Measurements from ENCODE around the gene C1QTNF8. TPM values are rescaled to one million over a fixed set of nuclear protein-coding genes. Genes with fewer than 3 reads are reported as not detected.
A peak's percentile ranks its signal among the peaks of the same experiment; 100 is the strongest.

C1QTNF8 gene
- total RNA-seq, 2 experiments from 2014 or later, result not detected

DNA sequence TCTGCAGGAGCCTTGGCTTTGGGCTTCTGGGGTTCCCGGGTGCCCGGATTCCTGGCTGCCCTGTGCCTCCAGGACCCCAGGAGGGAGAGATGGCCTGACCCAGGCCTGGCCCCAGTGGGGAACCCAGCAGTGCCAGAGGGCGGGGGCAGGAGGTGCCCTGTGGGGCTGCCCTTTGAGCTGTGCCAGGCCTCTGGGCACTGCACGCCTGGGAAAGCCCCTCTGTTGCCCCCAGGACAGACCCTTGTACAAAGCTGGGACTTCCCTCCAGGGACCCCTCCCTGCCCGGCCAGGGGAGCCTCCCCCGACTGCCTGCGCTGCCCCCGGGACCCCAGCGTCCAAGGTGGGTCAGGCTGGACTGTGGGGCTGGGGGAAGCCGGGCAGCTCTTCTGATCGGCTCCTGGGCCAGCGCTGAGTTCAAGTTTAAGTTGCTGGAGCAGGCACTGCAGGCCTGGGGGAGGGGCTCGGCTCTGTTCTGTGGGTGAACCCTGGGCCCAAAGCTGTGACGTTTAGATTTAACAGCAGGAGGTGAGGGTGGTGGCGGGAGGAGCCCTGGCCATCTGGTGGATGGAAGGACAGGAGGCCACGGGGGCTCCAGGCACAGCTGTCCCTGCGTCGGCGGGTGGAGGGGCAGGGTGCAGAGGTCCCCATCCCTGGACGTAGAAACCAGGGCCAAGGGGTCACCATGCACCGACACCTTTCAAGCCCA lies 27.6 kb upstream of the C1QTNF8 start:
- H3K27ac Mint-ChIP-seq, result peak overlapping the region; percentile 13
- H3K4me3 Mint-ChIP-seq, result no peak overlapping the region
- H3K9me3 Mint-ChIP-seq, result no peaks in the 10 kb centered on the region
- H3K36me3 Mint-ChIP-seq (ENCODE audit: low read depth), result no peaks in the 10 kb centered on the region
- DNase-seq, result no peak
- H3K27me3 Mint-ChIP-seq, result no peaks in the 10 kb centered on the region
- ChIA-PET POLR2A (no interaction called here), CTCF (no interaction called here)
- no peaks in the 10 kb centered on the region for H3K4me1 Mint-ChIP-seq

DNA sequence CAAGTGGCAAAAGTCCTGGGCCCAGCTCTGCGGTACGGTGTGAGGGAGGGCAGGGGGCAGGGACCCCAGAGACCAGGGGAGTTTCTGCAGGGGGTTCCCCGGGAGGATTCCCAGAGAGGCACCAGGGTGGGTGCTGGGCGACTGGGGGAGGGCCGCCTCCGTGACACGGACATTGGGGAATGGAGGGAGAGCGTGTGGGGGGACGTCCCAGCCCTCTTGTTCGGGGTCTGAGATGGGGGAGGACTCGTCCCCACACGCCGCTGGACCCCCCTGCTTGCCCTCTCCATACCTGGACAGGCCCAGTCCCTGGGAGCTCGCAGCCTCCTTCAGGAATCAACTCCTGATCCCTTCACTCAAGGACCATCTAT lies 26.3 kb upstream of the C1QTNF8 start:
- DNase-seq, result no peak
- Mint-ChIP-seq H3K36me3 (ENCODE audit: low read depth) (no peaks in the 10 kb centered on the region), H3K4me3 (no peak overlapping the region), H3K4me1 (no peaks in the 10 kb centered on the region), H3K9me3 (no peaks in the 10 kb centered on the region), H3K27ac (no peak overlapping the region), H3K27me3 (no peaks in the 10 kb centered on the region)
- POLR2A ChIA-PET, result no interaction called here
- CTCF ChIA-PET, result interaction anchor here (0.6 kb wide), 1 partner anchor 330 kb away, joined by 3 read pairs; no protein-coding TSS in a partner anchor

DNA sequence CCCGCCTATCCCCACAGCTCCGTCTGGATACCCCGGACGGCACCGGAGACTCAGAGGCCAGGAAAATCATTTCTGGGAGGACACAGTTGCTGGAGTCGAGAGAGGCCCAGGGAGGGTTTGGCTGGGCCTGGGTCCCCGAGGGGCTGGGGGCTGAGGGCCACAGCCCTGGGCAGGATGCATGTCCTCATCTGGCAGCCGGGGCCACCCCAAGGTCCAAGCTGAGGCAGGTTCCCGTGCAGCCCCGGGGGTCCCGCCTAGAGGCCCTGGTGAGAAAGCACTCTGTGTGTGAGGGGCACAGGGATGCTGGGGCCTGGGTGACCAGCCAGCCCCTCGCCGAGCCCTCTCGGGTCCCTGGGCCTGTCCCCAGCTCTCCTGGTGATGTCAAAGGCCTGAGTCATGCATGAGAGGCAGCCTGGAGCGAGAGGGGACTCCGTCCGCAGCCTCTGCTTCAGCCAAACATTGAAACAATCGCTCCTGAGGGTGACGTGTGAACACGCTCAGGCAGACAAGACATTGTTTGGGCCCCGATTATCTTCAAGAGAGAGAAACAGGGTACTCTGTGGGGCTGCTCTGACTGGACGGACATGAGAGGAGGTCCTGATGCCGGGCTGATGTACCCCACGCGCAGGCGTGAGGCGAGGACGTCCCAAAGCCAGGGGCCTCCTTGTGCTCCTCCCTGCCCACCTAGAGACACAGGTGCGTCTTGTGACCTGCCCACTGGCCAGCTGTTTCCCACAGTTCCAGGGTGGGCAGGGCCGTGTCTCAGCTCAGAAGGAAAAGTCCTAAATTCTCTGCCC lies 25.8 kb upstream of the C1QTNF8 start:
- Mint-ChIP-seq H3K27ac (no peak overlapping the region), H3K9me3 (no peaks in the 10 kb centered on the region), H3K4me3 (no peak overlapping the region), H3K36me3 (ENCODE audit: low read depth) (no peaks in the 10 kb centered on the region), H3K4me1 (no peaks in the 10 kb centered on the region), H3K27me3 (no peaks in the 10 kb centered on the region)
- ChIA-PET POLR2A (no interaction called here), CTCF (interaction anchor here (0.6 kb wide), 1 partner anchor 175 kb away, joined by 3 read pairs; no protein-coding TSS in a partner anchor)
- DNase-seq, result no peak

DNA sequence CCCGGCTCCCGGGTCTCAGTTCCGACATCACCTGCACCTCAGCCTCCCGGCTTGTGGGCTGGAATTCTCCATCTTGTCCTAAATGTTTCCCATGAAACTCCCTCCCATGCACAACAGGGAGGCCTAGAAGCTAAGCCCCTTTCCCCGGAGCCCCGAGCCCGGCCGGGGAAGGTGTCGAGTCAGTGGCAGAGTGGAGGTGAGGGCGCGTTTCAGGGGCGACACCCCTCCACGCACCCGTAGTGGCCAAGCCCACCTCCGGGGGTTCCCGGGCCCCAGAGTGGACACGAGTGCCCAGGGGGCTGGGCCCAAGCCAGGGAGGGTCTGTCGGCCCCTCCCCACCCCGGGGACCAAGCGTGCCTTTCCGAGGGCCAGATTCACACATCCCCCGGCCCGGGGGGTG lies 25.0 kb upstream of the C1QTNF8 start:
- no peak overlapping the region for H3K27ac Mint-ChIP-seq
- DNase-seq, result no peak
- H3K27me3 Mint-ChIP-seq, result no peaks in the 10 kb centered on the region
- CTCF ChIA-PET, result interaction anchor here (0.6 kb wide), 1 partner anchor 176 kb away, joined by 3 read pairs; no protein-coding TSS in a partner anchor
- POLR2A ChIA-PET, result no interaction called here
- H3K4me3 Mint-ChIP-seq, result no peak overlapping the region
- H3K9me3 Mint-ChIP-seq, result no peaks in the 10 kb centered on the region
- H3K4me1 Mint-ChIP-seq, result no peaks in the 10 kb centered on the region
- no peaks in the 10 kb centered on the region for H3K36me3 Mint-ChIP-seq (ENCODE audit: low read depth)

DNA sequence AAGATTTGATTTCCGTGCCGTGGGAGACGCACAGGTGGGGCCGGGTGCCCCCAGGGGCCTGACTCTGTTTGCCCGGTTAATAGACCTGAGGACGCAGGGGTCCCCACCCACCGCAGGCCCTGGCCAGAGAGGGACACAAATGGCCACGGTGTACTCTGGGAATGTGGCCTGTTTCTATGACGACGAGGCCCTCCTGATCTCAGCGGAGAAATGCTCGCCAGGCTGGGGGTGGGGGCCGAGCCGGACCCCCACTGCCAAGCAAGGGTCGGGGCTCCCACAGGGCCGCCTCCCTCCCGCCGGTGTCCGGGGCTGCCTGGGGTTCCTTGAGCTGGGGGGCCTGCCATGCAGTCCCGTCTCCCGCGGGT lies 24.5 kb upstream of the C1QTNF8 start:
- no peak overlapping the region for H3K27ac Mint-ChIP-seq
- H3K4me1 Mint-ChIP-seq, result no peaks in the 10 kb centered on the region
- ChIA-PET CTCF (no interaction called here), POLR2A (no interaction called here)
- H3K4me3 Mint-ChIP-seq, result no peak overlapping the region
- H3K36me3 Mint-ChIP-seq (ENCODE audit: low read depth), result no peaks in the 10 kb centered on the region
- H3K27me3 Mint-ChIP-seq, result no peaks in the 10 kb centered on the region
- no peak for DNase-seq
- H3K9me3 Mint-ChIP-seq, result no peaks in the 10 kb centered on the region

DNA sequence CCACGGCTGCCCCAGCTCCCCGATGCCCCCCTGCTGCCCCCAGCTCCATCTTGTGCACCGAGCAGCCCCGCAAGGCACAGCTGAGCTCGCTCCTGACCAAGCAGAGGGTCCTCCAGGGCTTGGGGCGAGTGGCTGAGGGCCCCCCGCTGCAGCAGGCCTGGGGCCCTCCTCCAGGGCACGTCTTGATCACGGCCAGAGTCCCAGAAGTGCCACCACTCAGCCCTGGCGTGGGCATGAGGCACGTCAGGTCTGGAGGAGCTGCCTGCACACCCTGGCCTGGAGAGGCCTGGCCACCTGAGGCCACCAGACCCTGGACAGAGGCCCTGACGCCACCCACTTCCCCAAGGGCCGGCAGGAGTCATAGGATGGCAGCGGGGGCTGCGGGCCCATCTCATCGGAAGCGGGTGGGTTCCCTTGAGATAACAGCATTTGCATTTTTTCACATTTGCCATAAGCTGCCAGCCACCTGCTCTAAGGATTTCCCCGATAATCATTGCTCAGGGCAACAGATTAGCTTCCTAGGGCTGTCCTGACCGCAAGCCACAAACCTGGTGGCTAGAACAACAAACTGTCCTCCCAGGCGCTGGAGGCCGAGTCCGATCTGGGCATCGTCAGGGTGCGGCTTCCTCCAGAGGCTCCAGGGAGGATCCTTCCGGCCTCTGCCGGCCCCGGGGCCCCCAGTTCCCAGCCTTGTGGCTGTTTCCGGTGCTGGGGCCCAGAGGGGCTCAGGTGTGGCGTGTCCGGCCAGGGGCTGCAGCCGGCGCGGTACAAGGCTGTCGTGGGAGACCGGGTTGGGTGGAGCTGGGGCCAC lies 23.9 kb upstream of the C1QTNF8 start:
- ChIA-PET POLR2A (no interaction called here), CTCF (no interaction called here)
- no peaks in the 10 kb centered on the region for H3K4me1 Mint-ChIP-seq
- no peaks in the 10 kb centered on the region for H3K36me3 Mint-ChIP-seq (ENCODE audit: low read depth)
- no peaks in the 10 kb centered on the region for H3K9me3 Mint-ChIP-seq
- no peak for DNase-seq
- H3K27me3 Mint-ChIP-seq, result no peaks in the 10 kb centered on the region
- H3K27ac Mint-ChIP-seq, result no peak overlapping the region
- no peak overlapping the region for H3K4me3 Mint-ChIP-seq

DNA sequence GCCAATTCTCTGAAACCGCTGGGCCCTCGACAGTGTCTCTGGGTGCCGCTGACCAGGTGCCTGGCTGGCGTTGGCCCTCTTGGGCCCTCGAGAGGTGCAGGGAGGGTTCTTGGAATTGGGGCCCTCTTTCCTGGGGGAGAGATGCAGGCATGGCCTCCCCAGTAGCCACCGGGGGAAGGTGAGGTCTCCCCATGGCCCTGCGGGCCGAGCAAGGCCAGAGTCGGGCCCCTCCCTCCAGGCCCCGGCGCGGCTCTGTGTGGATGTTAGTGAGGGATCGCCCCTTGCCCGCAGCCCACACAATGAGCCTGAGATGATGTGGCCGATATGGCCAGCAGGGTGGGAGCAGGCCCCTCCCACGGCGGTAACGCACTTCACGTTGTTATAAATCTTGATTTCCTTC lies 23.1 kb upstream of the C1QTNF8 start:
- ChIA-PET CTCF (no interaction called here), POLR2A (no interaction called here)
- Mint-ChIP-seq H3K9me3 (no peaks in the 10 kb centered on the region), H3K27ac (no peak overlapping the region), H3K27me3 (no peaks in the 10 kb centered on the region), H3K36me3 (ENCODE audit: low read depth) (no peaks in the 10 kb centered on the region), H3K4me1 (no peaks in the 10 kb centered on the region), H3K4me3 (no peak overlapping the region)
- DNase-seq, result no peak

DNA sequence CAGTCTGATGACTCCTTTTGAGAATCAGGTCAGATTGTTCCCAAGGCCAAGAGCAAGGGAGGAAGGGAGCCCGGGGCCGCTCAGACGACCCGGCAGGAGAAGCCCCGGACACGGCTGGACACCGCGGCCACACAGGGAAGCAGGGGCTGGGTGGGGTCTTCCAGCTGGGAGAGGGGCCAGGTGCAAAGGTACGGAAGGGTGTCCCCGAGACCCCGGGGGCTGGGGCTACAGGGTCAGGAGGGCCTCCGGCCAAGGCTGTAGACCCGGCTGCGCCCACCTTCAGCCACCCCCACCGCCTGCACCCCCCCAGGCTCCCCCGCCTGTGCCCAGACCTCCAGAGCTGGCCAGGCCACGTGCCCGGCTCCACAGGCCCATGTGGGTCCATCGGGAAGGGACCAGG lies 21.9 kb upstream of the C1QTNF8 start:
- POLR2A ChIA-PET, result no interaction called here
- H3K9me3 Mint-ChIP-seq, result no peaks in the 10 kb centered on the region

DNA sequence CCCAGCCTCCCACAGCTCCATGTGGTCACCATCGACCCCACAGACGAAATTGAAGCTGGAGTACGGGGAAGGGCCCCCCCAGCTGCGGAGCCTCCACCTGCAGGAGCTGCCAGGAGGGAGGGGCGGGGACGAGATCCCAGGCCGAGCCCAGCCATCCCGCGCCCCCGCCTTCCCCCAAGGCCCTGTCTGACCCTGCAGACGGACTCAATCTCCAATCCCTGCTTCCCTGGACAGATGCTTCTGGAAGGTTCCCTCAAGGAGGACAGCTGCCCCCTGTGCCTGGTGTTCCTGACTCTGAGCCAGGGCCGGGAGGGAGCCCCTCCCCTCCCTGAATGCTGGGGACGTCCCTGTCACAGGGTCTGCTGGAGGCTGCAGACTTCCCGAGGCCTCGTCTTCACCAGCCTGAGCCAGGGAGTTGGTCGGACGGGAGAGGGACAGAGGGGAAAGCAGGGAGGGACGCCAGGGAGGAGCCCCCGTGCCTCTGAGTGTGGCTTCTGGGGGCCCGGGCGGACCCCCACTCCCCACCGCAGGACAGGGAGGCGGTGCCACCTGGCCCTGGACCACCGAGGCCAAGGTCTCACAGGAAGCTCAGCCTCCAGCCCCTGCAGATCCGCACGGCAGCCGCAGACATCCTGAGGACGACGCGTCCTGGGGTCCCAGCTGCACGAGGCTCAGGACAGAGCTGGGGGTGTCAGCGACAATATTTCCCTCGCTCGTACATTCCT lies 21.3 kb upstream of the C1QTNF8 start:
- Mint-ChIP-seq H3K9me3 (no peaks in the 10 kb centered on the region), H3K4me3 (no peak overlapping the region)
- POLR2A ChIA-PET, result no interaction called here

More for the DNA sequence above, 21.9 kb upstream of the C1QTNF8 start:
- CTCF ChIA-PET, result interaction anchor here (0.6 kb wide), 1 partner anchor 620 kb away, joined by 3 read pairs; no protein-coding TSS in a partner anchor
- Mint-ChIP-seq H3K36me3 (ENCODE audit: low read depth) (no peaks in the 10 kb centered on the region), H3K27ac (no peak overlapping the region), H3K27me3 (no peaks in the 10 kb centered on the region), H3K4me3 (no peak overlapping the region), H3K4me1 (no peaks in the 10 kb centered on the region)
- DNase-seq, result no peak

DNA sequence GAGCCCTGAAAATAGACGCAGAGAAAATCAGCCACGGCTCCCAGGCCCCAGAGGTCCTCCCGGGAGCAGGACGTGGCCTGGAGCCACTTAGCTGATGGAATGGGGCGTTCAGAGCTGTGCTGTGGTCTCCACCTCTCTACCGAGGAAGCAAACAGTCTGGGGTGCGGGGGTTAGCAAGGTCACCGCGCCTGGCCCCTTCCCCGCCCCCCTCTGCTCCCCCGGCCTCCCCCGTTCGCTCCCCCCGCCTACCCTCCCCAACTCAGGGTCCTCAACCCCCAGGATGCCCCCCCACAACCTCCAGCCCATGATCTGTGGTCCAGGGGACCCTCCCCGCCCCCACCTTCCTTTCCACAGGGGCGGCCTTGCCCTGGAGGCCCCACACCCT lies 20.6 kb upstream of the C1QTNF8 start:
- Mint-ChIP-seq H3K9me3 (no peaks in the 10 kb centered on the region), H3K4me3 (no peak overlapping the region), H3K4me1 (no peaks in the 10 kb centered on the region), H3K27ac (no peak overlapping the region), H3K36me3 (ENCODE audit: low read depth) (no peaks in the 10 kb centered on the region), H3K27me3 (no peaks in the 10 kb centered on the region)
- no peak for DNase-seq
- POLR2A ChIA-PET, result no interaction called here
- CTCF ChIA-PET, result no interaction called here

More for the DNA sequence above, 21.3 kb upstream of the C1QTNF8 start:
- CTCF ChIA-PET, result interaction anchor here (0.6 kb wide), 1 partner anchor 620 kb away, joined by 3 read pairs; no protein-coding TSS in a partner anchor
- no peak for DNase-seq
- Mint-ChIP-seq H3K36me3 (ENCODE audit: low read depth) (no peaks in the 10 kb centered on the region), H3K27me3 (no peaks in the 10 kb centered on the region), H3K4me1 (no peaks in the 10 kb centered on the region), H3K27ac (no peak overlapping the region)

DNA sequence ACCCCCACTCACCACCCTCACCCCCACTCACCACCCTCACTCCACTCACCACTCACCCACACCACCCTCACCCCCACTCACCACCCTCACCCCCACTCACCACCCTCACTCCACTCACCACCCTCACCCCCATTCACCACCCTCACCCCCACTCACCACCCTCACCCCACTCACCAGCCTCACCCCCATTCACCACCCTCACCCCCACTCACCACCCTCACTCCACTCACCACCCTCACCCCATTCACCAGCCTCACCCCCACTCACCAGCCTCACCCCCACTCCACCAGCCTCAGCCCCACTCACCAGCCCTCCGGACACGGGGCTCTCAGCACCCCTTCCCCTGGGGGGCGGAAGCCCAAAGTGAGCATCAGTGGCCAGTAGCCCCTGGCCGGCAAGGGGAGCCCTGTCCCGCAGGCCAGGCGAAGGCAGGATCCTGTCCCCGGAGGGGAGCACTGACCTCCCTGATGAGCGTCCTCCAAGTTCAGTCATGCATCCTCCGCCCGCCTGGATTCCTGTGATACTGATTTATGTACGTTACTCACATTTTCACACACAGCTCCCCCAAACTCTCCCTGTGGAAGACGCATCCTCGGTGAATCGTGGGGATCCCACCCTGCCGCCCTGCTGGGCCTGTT lies 18.0 kb upstream of the C1QTNF8 start:
- no peaks in the 10 kb centered on the region for H3K4me1 Mint-ChIP-seq
- no peak for DNase-seq
- H3K9me3 Mint-ChIP-seq, result no peaks in the 10 kb centered on the region
- ChIA-PET POLR2A (no interaction called here), CTCF (interaction anchor here (0.6 kb wide), 1 partner anchor 424 kb away, joined by 3 read pairs; no protein-coding TSS in a partner anchor)
- no peak overlapping the region for H3K4me3 Mint-ChIP-seq
- H3K27me3 Mint-ChIP-seq, result peaks cover 3% of the 10 kb centered on the region
- H3K36me3 Mint-ChIP-seq (ENCODE audit: low read depth), result no peaks in the 10 kb centered on the region
- H3K27ac Mint-ChIP-seq, result no peak overlapping the region

DNA sequence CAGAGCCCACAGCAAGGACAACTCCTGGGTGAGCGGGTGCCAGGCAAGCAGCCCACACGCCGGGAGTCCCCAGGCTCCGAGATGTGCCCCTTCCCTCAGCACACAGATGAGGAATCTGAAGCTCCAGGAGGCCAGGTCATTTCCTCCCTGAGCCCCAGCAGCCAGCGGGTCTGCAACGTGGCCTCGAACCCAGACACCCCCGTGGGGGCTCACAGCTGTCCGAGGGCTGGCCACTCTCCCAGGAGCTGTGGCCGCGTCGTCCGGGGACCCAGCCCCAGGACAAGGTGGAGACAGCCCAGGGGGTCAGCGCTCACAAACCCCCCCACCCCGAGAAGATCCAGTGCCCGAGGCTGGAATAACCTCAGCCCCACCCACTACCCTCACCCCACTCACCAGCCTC lies 17.4 kb upstream of the C1QTNF8 start:
- Mint-ChIP-seq H3K4me3 (no peak overlapping the region), H3K36me3 (ENCODE audit: low read depth) (no peaks in the 10 kb centered on the region), H3K27ac (no peak overlapping the region), H3K4me1 (no peaks in the 10 kb centered on the region), H3K27me3 (peaks cover 3% of the 10 kb centered on the region), H3K9me3 (no peaks in the 10 kb centered on the region)
- CTCF ChIA-PET, result interaction anchor here (0.6 kb wide), 1 partner anchor 425 kb away, joined by 3 read pairs; no protein-coding TSS in a partner anchor
- DNase-seq, result no peak
- POLR2A ChIA-PET, result no interaction called here
